ENCODE measurements around the gene MOCS3.

- no peak for TF ChIP-seq EZH2phosphoT487 (IDR thresholded peaks at IDR 0.05)
- no peak for TF ChIP-seq CTCF (IDR thresholded peaks at IDR 0.05)
Observed at GRCh38 chr20:50930139-50930975, 28.3 kb upstream of the MOCS3 start.

Measured in neural progenitor cell (in vitro differentiated cells).